Esophagus muscularis mucosa (tissue), 4 donors: ENCODE data around the gene SENP1.

Experiments
- EP300 ChIP-seq: sonication (generic); formaldehyde crosslinking; IDR thresholded peaks from one replicate; pipeline ENCODE4 v1.6.1; 2017; ENCODE audit warnings: antibody characterized with exemption
- POLR2A ChIP-seq: fragments of 450-650 bp; IDR thresholded peaks from one replicate; pipeline ENCODE4 v1.6.1; 2017; ENCODE audit warnings: antibody characterized with exemption, moderate library complexity, mild to moderate bottlenecking, low read depth
- POLR2AphosphoS5 ChIP-seq, 2 donors: sonication (generic); formaldehyde crosslinking; IDR thresholded peaks; one replicate each; pipeline ENCODE4 v1.6.1; 2017; ENCODE audit warnings: antibody characterized with exemption in 2 of 2
- TF ChIP-seq, protein P1 (sequence below), 3 experiments: fragments of 200-600 bp in 2 of 3; fragments of 450-650 bp in 1 of 3; sonication (generic) in 2 of 3; IDR thresholded peaks; one replicate each; pipeline ENCODE4 v1.5.1; 2017 to 2019; ENCODE audit warnings: antibody characterized with exemption in 3 of 3, mild to moderate bottlenecking in 2 of 3, moderate library complexity in 1 of 3

DNA sequence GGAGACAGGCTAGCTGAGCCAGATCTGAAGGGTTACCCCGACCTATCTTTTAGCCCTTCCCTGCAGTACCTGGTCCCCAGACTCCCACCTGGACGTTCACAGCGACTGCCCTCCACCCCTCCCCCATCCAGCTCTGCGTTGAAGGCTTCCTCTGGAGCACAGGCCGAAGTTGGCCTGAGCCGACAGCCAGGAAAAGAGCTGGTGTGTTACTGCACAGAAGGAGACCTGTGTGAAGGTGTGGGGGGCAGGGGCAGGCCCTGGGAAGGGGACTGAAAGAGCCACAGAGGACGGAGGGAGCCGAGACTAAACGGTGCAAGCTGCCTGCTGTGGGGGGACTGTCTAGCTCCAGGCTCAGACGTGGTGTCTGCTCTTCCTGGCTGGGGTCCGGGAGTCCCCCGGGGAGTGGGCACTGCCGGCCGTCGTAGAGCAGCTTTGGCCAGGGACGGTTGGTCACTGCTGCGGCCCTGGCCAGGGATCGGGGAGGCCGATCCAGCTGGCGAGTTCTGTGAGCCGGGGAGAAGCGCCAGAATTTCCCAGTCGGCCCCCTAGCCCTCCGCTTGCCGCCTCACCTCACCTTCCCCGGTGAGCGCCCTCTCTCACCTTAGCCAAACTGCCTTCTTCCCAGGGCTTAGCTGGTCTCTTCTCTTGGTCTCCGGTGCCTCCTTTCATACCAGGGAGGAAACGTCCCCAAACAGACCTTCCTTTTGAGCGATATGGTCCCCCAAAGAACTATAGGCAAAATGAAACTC lies 100.7 kb downstream of the SENP1 start:
- TF ChIP-seq, protein P1, sequence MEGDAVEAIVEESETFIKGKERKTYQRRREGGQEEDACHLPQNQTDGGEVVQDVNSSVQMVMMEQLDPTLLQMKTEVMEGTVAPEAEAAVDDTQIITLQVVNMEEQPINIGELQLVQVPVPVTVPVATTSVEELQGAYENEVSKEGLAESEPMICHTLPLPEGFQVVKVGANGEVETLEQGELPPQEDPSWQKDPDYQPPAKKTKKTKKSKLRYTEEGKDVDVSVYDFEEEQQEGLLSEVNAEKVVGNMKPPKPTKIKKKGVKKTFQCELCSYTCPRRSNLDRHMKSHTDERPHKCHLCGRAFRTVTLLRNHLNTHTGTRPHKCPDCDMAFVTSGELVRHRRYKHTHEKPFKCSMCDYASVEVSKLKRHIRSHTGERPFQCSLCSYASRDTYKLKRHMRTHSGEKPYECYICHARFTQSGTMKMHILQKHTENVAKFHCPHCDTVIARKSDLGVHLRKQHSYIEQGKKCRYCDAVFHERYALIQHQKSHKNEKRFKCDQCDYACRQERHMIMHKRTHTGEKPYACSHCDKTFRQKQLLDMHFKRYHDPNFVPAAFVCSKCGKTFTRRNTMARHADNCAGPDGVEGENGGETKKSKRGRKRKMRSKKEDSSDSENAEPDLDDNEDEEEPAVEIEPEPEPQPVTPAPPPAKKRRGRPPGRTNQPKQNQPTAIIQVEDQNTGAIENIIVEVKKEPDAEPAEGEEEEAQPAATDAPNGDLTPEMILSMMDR (IDR thresholded peaks at IDR 0.05): no peak
- TF ChIP-seq POLR2A: no peak
- no peak for TF ChIP-seq EP300
- TF ChIP-seq POLR2AphosphoS5 (IDR thresholded peaks at IDR 0.05): no peak
